Left lung (tissue), 10 donors: ENCODE data around the gene KLHL17. TPM values are rescaled to one million over a fixed set of nuclear protein-coding genes. Genes with fewer than 3 reads are reported as not detected.

Source experiments
- ATAC-seq: fragments of 200-7000 bp; cut with Tn5 transposase; one replicate; pipeline ENCODE4 v1.9.1; 2020; ENCODE audit warnings: moderate library complexity
- DNase-seq, 4 donors: peaks; one replicate each; pipeline ENCODE4 v3.0.0-alpha.2; 2013 to 2020
- H3K27ac ChIP-seq, 2 donors: fragments of 200-600 bp; sonication (generic) in 1 of 2; one replicate each; pipeline versions ENCODE4 v1.5.0 to v1.8.0; 2020 to 2021
- H3K27me3 ChIP-seq, 2 donors: fragments of 200-600 bp; sonication (generic) in 1 of 2; one replicate each; pipeline versions ENCODE4 v1.5.0 to v1.8.0; 2020 to 2021
- H3K36me3 ChIP-seq, 2 donors: fragments of 200-600 bp; sonication (generic) in 1 of 2; one replicate each; pipeline versions ENCODE4 v1.5.0 to v1.8.0; 2020 to 2021
- H3K4me1 ChIP-seq, 2 donors: fragments of 200-600 bp; one replicate each; pipeline ENCODE4 v1.8.0; 2021
- H3K4me3 ChIP-seq, 2 donors: fragments of 200-600 bp; sonication (generic) in 1 of 2; one replicate each; pipeline versions ENCODE4 v1.5.0 to v1.8.0; 2020 to 2021; ENCODE audit warnings: mild to moderate bottlenecking in 1 of 2
- H3K9me3 ChIP-seq, 2 donors: fragments of 200-600 bp; sonication (generic) in 1 of 2; one replicate each; pipeline versions ENCODE4 v1.5.0 to v1.8.0; 2020 to 2021
- intact Hi-C, 2 donors: fragments of 100-400 bp; cut with DNase I; formaldehyde crosslinking; loops; one replicate each; pipeline versions ENCODE4 v1.11.2 to v1.14.2; 2022
- polyA plus RNA-seq, 6 donors: library from polyadenylated mRNA; unstranded; fragments of 120-200 nt; gene quantifications; one replicate each; pipeline ENCODE4 v1.2.1, GENCODE V29; 2013; ENCODE audit not compliant: insufficient read length in 6 of 6
- total RNA-seq, 2 donors: library from RNA; stranded (reverse); fragmentation: NEBNext Ultra II Directional; extraction: Animal tissue kit (Norgen Biotek cat#: 25700); gene quantifications; one replicate each; pipeline ENCODE4 v1.2.1, GENCODE V29; 2021
- TF ChIP-seq, protein P1 (sequence below), 2 donors: fragments of 200-600 bp; sonication (generic) in 1 of 2; IDR thresholded peaks; one replicate each; pipeline versions ENCODE4 v1.5.0 to v1.8.0; 2021; ENCODE audit warnings: antibody characterized with exemption in 2 of 2
- donor health status: DM: no; HTN: yes; CAD: no.
- donor health status: DM: no; HTN: no; CAD: no.

The KLHL17 gene
- total and polyA plus RNA-seq, 8 donors, result 8.3 to 17.9 (median 11.9) TPM

GRCh38 chr1:927234-927633 lies 33.1 kb upstream of the KLHL17 start:
- intact Hi-C loops, result no loop called here

GRCh38 chr1:927748-928147 lies 32.6 kb upstream of the KLHL17 start:
- peaks cover 26 to 98% of the 10 kb centered on the region in 2 donors for H3K27me3 ChIP-seq
- ATAC-seq (no peak), DNase-seq (no peak)
- H3K36me3 ChIP-seq, result no peaks in the 10 kb centered on the region
- intact Hi-C loops, result no loop called here
- H3K4me1 ChIP-seq, result peaks cover 8 to 31% of the 10 kb centered on the region in 2 donors
- H3K9me3 ChIP-seq, result no peaks in the 10 kb centered on the region
- H3K27ac ChIP-seq, result no peak overlapping the region
- TF ChIP-seq, protein P1, sequence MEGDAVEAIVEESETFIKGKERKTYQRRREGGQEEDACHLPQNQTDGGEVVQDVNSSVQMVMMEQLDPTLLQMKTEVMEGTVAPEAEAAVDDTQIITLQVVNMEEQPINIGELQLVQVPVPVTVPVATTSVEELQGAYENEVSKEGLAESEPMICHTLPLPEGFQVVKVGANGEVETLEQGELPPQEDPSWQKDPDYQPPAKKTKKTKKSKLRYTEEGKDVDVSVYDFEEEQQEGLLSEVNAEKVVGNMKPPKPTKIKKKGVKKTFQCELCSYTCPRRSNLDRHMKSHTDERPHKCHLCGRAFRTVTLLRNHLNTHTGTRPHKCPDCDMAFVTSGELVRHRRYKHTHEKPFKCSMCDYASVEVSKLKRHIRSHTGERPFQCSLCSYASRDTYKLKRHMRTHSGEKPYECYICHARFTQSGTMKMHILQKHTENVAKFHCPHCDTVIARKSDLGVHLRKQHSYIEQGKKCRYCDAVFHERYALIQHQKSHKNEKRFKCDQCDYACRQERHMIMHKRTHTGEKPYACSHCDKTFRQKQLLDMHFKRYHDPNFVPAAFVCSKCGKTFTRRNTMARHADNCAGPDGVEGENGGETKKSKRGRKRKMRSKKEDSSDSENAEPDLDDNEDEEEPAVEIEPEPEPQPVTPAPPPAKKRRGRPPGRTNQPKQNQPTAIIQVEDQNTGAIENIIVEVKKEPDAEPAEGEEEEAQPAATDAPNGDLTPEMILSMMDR (IDR thresholded peaks at IDR 0.05), result no peak
- H3K4me3 ChIP-seq, result no peak overlapping the region

More at GRCh38 chr1:927234-927633, 33.1 kb upstream of the KLHL17 start:
- no peaks in the 10 kb centered on the region for H3K9me3 ChIP-seq
- ATAC-seq (no peak), DNase-seq (no peak)
- peaks cover 31 to 98% of the 10 kb centered on the region in 2 donors for H3K27me3 ChIP-seq
- TF ChIP-seq, protein P1 (IDR thresholded peaks at IDR 0.05), result no peak
- peaks cover 10 to 31% of the 10 kb centered on the region in 2 donors for H3K4me1 ChIP-seq
- no peak overlapping the region for H3K27ac ChIP-seq
- H3K36me3 ChIP-seq, result no peaks in the 10 kb centered on the region
- H3K4me3 ChIP-seq, result no peak overlapping the region

DNA sequence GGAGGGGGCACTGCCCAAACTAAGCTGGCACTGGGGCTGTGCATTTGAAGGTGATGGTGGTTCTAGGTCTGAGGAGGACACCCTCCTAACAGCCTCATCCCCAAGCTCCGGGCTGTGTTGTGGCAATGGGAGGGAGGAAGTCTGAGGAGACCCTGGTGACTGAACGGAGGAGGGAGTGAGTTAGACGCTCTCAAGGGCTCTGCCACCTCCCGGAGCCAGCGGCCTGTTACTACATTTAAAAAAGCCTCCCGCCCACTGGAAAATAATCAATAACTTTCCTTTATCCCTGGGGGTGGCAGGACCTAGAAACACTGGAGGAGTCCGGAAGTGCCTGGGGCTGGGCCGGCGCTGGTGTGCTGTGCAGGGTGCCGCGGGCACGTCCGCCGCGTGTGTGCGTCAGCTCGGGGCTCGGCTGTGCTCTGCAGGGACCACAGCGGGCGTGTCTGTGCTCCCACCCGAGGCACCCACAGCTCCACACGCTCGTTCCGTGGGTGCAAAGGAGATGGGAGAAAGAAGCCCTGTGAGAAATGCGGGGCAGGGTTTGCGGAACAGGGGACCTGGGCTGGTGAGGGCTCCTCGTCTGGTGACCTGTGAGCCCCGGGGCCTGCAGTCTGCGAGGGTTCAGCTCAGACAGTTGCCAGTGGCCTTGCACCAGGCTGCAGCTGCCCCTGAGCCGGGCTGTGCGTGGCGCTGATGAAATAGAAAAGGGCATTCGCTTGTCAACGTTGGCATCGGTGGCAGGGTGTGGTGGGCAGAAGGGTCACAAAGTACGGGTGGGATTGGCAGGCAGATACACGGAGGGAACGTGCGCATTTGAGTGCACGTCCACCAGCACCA lies 31.3 kb upstream of the KLHL17 start:
- H3K4me3 ChIP-seq, result no peak overlapping the region
- intact Hi-C loops, result no loop called here
- H3K27ac ChIP-seq, result no peak overlapping the region
- no peak for ATAC-seq
- TF ChIP-seq, protein P1 (IDR thresholded peaks at IDR 0.05), result no peak
- no peak for DNase-seq
- H3K36me3 ChIP-seq, result no peaks in the 10 kb centered on the region
- peaks cover 18 to 96% of the 10 kb centered on the region in 2 donors for H3K27me3 ChIP-seq
- no peaks in the 10 kb centered on the region for H3K9me3 ChIP-seq
- H3K4me1 ChIP-seq, result peaks cover 0 to 19% of the 10 kb centered on the region in 2 donors

DNA sequence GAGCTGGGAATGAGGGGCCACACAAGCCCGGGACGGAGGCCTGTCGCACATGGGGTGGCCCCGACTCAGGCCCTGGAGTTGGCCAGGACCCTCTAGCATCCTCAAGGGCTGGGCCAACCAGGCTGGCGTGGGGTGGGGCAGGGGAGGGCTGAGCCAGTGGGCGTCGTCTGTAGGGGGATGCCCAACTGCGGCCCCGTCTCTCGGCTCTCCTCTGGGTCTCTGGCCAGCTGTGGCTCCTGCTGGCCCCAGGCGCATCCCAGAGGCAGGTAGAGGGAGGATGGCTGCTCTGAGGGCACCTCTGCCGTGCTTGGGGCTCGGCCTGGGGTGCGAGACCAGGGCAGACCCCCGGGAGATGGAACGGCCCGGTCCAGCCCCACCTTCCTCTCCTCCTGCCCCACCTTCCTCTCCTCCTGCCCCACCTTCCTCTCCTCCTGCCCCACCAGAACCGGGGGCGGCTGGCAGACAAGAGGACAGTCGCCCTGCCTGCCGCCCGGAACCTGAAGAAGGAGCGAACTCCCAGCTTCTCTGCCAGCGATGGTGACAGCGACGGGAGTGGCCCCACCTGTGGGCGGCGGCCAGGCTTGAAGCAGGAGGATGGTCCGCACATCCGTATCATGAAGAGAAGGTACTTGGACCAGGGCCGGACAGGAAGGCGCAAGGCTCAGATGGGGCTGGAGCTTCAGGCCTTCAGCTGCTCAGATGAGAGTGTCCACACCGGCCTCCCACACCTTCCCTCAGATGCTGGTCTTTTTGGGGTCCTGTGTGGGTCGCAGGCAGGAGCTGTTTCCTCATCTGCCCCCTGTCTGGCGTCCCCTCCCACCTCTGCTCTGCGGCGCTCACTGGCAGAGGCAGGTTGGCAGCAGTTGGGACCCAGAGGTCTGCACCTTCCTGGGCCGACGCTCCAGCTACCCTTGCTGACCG lies 30.4 kb upstream of the KLHL17 start:
- TF ChIP-seq, protein P1 (IDR thresholded peaks at IDR 0.05), result no peak
- ATAC-seq, result no peak
- Histone ChIP-seq H3K36me3 (no peaks in the 10 kb centered on the region), H3K4me1 (peaks cover 0 to 9% of the 10 kb centered on the region in 2 donors), H3K4me3 (no peak overlapping the region), H3K9me3 (no peaks in the 10 kb centered on the region), H3K27me3 (peaks cover 14 to 90% of the 10 kb centered on the region in 2 donors), H3K27ac (no peak overlapping the region)
- intact Hi-C loops, result no loop called here
- no peak for DNase-seq
